ENCODE measurements around the gene TPT1.
"Not testable (repeated sequence)": the region's sequence is repeated elsewhere in the genome, so short reads cannot be mapped to it uniquely, and the experiment has no call there.

Gene TPT1

GRCh38 chr13:45341034-45341798, at the start of gene TPT1:
TSS of gene TPT1 (minus strand) at chr13:45341183. CDS start at chr13:45341069, 114 bp downstream.
- peak; percentile 96 for DNase-seq

- not testable (repeated sequence) for DNase-seq
Measured at GRCh38 chr13:45390348-45390747, 49.4 kb upstream of the TPT1 start.

- no peak for DNase-seq
Measured at GRCh38 chr13:45388664-45389063, 47.7 kb upstream of the TPT1 start.

GRCh38 chr13:45386892-45387575, 46.1 kb upstream of the TPT1 start:
- DNase-seq = not testable (repeated sequence)

GRCh38 chr13:45385907-45386553, 45.0 kb upstream of the TPT1 start:
- DNase-seq = no peak

GRCh38 chr13:45385320-45385719, 44.3 kb upstream of the TPT1 start:
- no peak for DNase-seq

- DNase-seq = no peak
Measured at GRCh38 chr13:45384474-45385174, 43.6 kb upstream of the TPT1 start.

GRCh38 chr13:45382739-45383138, 41.8 kb upstream of the TPT1 start:
- DNase-seq = not testable (repeated sequence)

- no peak for DNase-seq
Measured at GRCh38 chr13:45381196-45381595, 40.2 kb upstream of the TPT1 start.

GRCh38 chr13:45380708-45381107, 39.7 kb upstream of the TPT1 start:
- DNase-seq = not testable (repeated sequence)

- not testable (repeated sequence) for DNase-seq
Measured at GRCh38 chr13:45379516-45379915, 38.5 kb upstream of the TPT1 start.

GRCh38 chr13:45378786-45379185, 37.8 kb upstream of the TPT1 start:
- not testable (repeated sequence) for DNase-seq

- not testable (repeated sequence) for DNase-seq
Measured at GRCh38 chr13:45377314-45377713, 36.3 kb upstream of the TPT1 start.

- DNase-seq = not testable (repeated sequence)
Measured at GRCh38 chr13:45376651-45377050, 35.7 kb upstream of the TPT1 start.

- peak; percentile 18 for DNase-seq
Measured at GRCh38 chr13:45374917-45375316, 33.9 kb upstream of the TPT1 start.

GRCh38 chr13:45373162-45373547, 32.2 kb upstream of the TPT1 start:
- DNase-seq = no peak

- DNase-seq = no peak
Measured at GRCh38 chr13:45372189-45373161, 31.5 kb upstream of the TPT1 start.

GRCh38 chr13:45370922-45371406, 30.0 kb upstream of the TPT1 start:
- DNase-seq = no peak

- no peak for DNase-seq
Measured at GRCh38 chr13:45369116-45369515, 28.1 kb upstream of the TPT1 start.

- DNase-seq = no peak
Measured at GRCh38 chr13:45368571-45368970, 27.6 kb upstream of the TPT1 start.

- DNase-seq = no peak
Measured at GRCh38 chr13:45368005-45368404, 27.0 kb upstream of the TPT1 start.

- DNase-seq = no peak
Measured at GRCh38 chr13:45367358-45367757, 26.4 kb upstream of the TPT1 start.

Measured in NCI-H526 treated with DMSO at 0.1 percent for 48 hours (cell line).